Stimulated activated CD4-positive, alpha-beta T cell treated with anti-CD3 and anti-CD28 coated beads, TNF-alpha, amount 100 ng/mL, for 1 hour (primary cell): ENCODE measurements around the gene KCNAB2.
A peak's percentile ranks its signal among the peaks of the same experiment; 100 is the strongest.
"Not testable (repeated sequence)": the region's sequence is repeated elsewhere in the genome, so short reads cannot be mapped to it uniquely, and the experiment has no call there.

ENCODE experiments used
- DNase-seq, 3 donors: peaks; one replicate each; pipeline ENCODE4 v3.0.0-alpha.2; 2020; ENCODE audit warnings: low read depth in 3 of 3, low spot score in 1 of 3

KCNAB2 gene

GRCh38 chr1:6052543-6053205 lies 7.0 kb downstream of the KCNAB2 start:
- DNase-seq, result peak in 1 of 3 donors; percentile 21

DNA sequence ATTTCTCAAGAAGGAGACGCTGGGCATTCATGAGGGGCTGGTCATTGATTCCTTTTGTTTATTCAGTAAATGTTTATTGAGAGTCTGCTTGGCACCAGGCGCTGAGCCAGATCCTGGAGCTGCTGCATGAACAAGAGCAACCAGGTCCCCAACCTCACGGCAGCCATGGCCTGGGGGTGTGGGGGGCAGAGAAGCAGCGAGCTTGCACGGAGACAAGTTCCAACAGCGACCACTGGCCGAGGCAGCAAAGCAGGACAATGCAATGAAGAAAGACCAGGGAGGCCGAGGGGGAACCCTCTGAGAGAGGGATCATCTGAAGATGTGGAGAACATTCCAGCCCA lies 7.5 kb downstream of the KCNAB2 start:
- DNase-seq, result no peak

DNA sequence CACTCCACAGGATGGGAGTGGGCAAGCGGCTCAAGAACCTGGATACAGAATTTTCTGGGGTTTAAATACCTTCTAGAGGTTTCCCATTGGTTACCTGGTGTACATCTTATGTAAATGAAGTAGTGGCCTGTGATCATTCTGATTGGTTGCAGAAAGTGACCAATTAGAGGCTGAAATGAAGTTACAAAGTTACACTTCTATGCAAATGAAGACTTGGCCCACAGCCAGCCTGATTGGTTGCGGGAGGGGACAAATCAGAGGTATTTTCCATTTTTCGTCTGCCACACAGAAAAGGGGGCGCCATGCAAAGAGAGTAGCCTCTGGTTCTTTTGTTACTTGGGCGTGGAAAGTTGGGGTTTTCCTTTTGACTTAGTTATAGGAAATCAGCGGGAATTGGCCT lies 8.9 kb downstream of the KCNAB2 start:
- no peak for DNase-seq

- DNase-seq, result no peak
Measured at GRCh38 chr1:6056572-6056948, 10.9 kb downstream of the KCNAB2 start.

DNA sequence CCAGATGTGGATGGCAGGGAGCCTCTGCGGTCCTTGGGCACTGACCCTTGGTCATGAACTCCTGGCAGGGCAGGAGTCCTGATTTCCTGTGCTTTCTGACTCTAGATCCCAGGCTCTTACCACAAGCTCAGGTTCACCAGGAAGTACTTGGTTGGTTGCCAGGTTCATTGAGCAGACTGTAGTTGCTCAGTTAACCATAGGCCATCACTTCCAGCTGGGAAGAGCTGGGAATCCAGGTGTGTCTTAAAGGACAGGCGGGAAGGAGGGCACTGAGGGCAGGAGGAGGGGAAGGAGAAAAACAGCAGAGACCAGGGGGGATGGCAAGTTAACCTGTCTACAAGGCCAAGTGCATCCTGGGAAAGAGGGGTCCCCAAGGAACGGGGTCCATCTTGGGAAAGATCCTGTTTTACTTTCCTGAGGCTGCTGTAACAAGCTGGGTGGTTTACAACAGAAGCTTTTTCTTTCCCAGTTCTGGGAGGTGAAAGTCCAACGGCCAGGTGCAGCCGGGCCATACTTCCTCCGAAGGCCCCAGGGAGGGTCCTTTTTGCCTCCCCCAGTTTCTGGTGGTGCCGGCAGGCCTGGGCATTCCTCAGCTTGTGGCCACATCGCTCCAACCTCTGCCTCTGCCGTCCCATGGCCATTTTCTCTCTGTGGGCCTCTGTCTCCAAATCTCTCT lies 11.6 kb downstream of the KCNAB2 start:
- DNase-seq, result no peak

DNA sequence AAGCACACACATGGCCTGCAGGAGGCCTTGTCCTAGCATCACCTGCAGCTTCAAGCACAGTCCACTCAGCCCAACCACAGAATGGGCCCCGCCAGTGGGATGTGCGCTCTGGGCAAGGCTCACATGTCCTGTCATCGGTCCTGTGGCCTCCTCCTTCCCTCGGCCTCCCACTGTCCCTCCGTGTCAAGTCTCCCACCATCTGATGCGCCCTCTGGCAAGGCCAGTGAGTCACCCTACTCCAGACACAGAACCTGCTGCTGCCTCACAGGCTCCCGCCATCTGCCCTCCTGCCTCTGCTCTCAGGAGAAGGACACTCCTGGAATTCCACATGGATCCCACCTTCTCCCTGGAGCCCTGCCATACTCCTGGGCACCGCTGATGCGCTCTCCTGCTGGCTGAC lies 14.2 kb downstream of the KCNAB2 start:
- no peak for DNase-seq

- DNase-seq, result no peak
Measured at GRCh38 chr1:6062670-6063069, 17.0 kb downstream of the KCNAB2 start.

DNA sequence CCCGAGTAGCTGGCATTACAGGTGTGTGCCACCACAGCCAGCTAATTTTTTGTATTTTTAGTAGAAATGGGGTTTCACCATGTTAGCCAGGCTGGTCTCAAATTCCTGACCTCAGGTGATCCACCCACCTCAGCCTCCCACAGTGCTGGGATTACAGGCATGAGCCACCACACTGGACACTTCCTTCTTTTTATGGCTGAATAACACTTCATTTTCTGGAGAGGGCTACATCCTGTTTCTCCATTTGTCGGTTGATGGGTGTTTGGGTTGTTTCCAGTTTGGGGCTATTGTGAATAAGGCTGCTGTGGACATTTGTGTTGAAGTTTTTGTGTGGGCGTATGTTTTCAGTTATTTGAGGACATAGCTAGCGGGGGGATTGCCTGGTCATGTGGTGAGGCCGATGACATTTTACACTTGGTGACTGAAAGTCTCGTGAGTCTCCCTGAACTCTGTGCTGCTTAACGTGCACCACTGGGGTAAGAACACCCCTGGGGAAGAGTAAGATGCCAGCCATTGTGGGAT lies 17.9 kb downstream of the KCNAB2 start:
- not testable (repeated sequence) for DNase-seq

DNA sequence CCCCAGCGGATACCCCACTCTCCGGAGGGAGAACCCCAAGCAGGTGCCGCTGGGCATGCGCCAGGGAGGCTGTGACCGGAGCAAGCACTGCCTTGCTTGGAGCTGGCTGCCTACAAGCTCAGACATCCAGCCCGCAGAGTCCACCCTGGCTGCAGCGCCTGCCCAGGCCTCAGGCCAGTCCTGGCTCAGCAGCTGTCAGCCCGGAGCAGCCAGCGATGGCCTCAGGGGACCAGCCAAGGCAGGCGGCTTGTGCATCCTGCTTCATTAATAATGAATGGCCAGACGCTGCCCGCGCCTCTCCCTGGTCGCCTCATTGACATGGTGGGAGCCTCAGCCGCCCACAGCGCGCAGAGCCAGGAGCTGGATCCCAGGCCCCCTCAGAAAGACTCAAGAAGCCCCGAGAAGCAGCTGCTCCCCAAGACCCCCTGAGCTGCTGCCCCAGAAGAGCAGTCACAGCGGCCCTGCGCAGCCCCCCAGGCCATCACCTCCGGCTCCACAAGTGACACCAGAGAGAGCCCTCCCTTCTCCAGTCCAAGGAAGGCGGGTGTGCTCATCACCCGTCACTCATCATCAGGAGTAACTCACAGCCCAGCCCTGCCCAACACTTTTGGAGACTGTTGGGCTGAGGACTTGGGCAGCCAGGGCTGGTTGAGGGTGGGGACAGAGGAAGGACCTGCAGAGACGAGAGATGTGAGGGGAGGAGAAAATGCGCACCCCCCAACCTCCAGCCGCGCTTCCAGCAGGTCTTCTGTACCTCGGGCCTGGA lies 19.6 kb downstream of the KCNAB2 start:
- DNase-seq, result no peak

GRCh38 chr1:6066680-6067079 lies 21.0 kb downstream of the KCNAB2 start:
- DNase-seq, result no peak

DNA sequence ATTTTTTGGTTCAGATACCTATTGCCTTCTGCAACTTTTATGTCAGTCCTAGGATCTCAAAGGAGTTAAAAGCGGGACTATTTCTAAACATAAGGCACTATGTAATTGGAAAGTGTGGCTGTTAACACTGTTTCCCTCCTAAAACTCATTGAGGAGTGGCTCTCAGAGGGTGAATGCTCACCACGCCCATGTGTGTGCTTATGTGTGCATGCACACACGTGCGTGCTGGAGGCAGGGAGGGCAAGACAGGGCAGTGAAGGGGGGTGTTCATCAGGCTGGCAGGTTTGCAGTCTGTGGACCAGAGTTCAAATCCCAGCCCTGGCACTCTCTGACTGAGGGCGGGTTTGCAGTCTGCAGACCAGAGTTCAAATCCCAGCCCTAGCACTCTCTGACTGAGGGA lies 22.4 kb downstream of the KCNAB2 start:
- DNase-seq, result no peak

GRCh38 chr1:6068932-6069331 lies 23.2 kb downstream of the KCNAB2 start:
- no peak for DNase-seq

DNA sequence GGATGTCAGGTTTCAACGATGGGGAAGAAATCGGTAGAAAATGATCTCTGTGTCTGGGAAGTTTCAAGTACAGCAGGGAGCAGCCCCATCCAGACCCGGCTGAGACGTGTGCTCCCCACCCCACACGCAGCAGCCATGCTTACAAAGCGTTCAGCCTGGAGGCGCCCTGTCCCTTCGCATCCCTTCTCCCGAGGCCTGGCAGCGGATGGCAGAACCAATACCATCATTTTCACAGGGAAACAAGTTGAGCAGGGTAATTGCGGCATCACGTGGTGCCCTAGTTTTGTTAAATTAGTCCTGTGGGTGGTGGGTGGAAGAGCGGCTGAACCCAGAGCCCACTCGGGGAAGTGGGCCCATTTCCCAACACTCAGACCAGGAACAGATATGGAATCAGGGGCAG lies 23.9 kb downstream of the KCNAB2 start:
- no peak for DNase-seq

DNA sequence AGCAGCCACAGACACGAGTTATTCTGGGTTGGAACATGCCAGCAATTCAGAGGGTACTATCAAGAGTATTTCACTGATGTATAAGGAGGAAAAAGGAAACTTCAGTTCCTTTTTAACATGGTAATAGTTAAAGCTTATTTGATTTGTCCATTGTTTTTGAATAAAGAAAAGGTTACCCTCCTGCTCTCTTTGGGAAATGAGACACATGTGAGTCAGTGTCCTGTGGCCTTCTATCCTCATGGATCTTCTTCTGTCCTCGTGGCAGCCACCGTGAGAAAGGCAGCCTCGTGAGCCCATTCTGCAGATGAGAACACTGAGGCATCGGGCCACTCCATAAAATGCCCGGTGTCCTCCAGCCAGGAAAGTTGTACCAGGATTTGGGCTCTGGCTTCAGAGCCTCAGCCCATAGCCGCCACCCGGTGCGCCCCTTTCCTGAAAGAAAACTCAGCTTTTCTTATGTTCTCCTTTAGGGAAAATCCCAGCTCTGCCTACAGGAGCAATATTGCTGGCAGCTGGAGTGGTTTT lies 24.8 kb downstream of the KCNAB2 start:
- no peak for DNase-seq

DNA sequence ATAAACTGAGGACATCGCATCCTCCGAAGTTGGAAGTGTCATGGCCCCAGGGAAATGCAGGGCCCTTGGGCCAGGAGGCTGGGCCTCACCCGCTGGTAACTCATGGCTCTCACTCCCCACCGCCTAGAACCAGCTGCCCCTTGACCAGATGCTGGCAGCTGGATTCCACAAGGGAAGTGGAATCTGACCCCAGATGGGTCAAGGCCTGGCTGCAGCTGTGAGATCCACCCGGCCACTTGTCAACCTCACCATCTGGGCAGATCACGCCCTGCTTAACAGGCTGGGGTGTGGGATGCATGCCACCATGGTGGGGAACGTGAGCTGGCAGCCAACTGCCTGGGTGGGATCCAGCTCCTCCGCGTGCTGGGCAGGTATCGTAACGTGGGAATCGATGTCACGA lies 25.5 kb downstream of the KCNAB2 start:
- DNase-seq, result no peak

DNA sequence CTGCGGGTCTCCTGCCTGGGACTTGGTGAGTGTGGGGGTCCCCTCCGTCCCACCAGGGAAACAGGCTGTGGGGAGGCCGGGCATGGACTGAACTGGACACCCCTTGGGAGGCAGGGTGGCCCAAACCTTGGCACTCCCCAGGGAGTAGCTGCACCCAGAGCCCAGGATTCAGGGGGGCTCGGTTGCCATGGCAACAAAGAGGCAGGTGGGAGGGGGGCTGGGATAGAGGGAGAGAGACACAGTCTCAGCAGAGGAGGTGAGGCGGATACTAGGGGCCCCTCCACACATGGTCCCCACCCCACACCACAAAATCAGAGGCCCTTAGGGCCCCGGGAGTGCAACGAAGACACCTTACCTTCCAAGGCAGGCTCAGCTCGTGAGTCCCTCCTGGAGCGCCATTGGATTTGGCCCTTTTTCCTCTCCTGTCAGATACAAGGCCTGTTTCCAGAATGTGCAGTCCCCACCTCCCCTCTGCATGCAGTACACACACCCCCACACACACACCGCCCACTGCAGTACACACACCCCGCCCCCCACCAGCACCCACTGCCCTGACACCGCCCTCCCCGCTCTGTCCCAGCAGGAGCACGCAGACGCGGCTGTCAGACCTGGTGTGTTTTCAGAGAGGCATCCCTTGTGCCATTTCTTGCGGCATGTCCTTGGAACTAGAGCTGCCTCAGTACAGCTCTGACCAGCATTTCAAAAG lies 27.2 kb downstream of the KCNAB2 start:
- no peak for DNase-seq

- no peak for DNase-seq
Measured at GRCh38 chr1:6073480-6074053, 27.9 kb downstream of the KCNAB2 start.

DNA sequence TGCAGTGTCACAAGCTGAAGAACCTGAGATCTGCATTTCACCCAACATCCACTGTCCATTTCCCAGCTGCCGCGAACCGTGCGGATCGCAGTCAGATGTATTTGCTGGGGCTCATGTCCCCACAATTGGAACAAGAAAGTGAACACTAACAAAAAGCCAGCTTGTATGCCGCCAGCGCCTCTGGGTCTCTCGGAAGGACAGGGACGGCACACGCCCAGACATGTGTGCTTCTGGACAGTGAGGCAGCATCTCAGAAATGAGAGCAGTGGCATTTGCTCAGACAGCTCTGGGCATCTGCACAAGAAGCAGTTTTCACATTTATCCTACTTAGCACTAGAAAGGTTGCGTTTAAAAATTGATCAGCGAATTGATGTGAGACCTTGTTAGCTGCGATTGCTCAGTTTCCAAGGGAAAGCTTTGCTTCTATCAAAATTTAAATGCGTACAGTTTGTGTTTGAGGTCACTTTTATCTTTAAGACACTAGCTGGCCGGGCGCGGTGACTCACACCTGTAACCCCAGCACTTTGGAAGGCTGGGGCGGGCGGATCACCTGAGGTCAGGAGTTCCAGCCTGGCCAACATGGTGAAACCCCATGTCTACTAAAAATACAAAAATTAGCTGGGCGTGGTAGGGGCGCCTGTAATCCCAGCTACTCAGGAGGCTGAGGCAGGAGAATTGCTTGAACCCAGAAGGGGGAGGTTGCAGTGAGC lies 28.7 kb downstream of the KCNAB2 start:
- DNase-seq, result no peak

DNA sequence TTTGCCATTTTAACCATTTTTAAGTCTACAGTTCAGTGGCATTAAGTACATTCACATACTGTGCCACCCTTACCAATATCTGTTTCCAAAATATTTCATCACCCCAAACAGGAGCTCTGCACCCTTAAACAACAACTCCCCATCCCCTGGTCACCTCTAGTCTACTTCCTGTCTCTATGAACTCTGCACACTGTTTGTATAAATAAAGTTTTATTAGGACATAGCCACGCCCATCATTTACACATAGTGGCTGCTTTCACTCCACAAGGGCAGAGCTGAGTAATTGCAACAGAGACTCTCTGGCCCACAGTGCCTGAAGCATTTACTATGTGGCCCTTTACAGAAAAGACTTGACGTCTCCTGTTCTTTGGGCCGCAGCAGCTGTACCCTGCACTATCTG lies 30.1 kb downstream of the KCNAB2 start:
- DNase-seq, result no peak

- DNase-seq, result not testable (repeated sequence)
Measured at GRCh38 chr1:6077061-6077460, 31.4 kb downstream of the KCNAB2 start.
